Measurements from ENCODE around the gene KIAA1958.

GRCh38 chr9:112703304-112703703 is 216.7 kb downstream of the KIAA1958 start:
- TF ChIP-seq, protein P1, sequence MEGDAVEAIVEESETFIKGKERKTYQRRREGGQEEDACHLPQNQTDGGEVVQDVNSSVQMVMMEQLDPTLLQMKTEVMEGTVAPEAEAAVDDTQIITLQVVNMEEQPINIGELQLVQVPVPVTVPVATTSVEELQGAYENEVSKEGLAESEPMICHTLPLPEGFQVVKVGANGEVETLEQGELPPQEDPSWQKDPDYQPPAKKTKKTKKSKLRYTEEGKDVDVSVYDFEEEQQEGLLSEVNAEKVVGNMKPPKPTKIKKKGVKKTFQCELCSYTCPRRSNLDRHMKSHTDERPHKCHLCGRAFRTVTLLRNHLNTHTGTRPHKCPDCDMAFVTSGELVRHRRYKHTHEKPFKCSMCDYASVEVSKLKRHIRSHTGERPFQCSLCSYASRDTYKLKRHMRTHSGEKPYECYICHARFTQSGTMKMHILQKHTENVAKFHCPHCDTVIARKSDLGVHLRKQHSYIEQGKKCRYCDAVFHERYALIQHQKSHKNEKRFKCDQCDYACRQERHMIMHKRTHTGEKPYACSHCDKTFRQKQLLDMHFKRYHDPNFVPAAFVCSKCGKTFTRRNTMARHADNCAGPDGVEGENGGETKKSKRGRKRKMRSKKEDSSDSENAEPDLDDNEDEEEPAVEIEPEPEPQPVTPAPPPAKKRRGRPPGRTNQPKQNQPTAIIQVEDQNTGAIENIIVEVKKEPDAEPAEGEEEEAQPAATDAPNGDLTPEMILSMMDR (conservative IDR thresholded peaks at IDR 0.05; ENCODE audit: low read length), result no peak
- TF ChIP-seq EZH2phosphoT487 (IDR thresholded peaks at IDR 0.05; ENCODE audit: borderline replicate concordance), result no peak
